Measurements from ENCODE around the gene DHX16.

The DHX16 gene

GRCh38 chr6:30691208-30691847 lies 18.5 kb upstream of the DHX16 start:
- DNase-seq = peak; percentile 83

- DNase-seq = peak; percentile 93
These were observed 17.8 kb upstream of the DHX16 start, which contains the start of gene NRM for GRCh38 chr6:30690403-30691207. Gene NRM, minus strand, starts transcription at chr6:30690984. Its CDS starts 10 bp downstream, at chr6:30690974.

- no peak for DNase-seq
These were observed 17.2 kb upstream of the DHX16 start for GRCh38 chr6:30689985-30690384.

GRCh38 chr6:30689022-30689865 lies 16.4 kb upstream of the DHX16 start:
- no peak for DNase-seq

GRCh38 chr6:30688569-30688968 lies 15.8 kb upstream of the DHX16 start:
- DNase-seq = no peak

- DNase-seq = no peak
These were observed 15.0 kb upstream of the DHX16 start for GRCh38 chr6:30687659-30688431.

- peak; percentile 97 for DNase-seq
These were observed 14.3 kb upstream of the DHX16 start for GRCh38 chr6:30686908-30687658.

GRCh38 chr6:30686009-30686907 lies 13.5 kb upstream of the DHX16 start, which contains the start of gene PPP1R18:
Gene PPP1R18, minus strand, starts transcription at chr6:30686645. Its CDS starts 627 bp downstream, at chr6:30686018.
- DNase-seq = no peak

GRCh38 chr6:30685157-30686008 lies 12.6 kb upstream of the DHX16 start:
- DNase-seq = no peak

- no peak for DNase-seq
These were observed 11.8 kb upstream of the DHX16 start for GRCh38 chr6:30684386-30685156.

- DNase-seq = no peak
These were observed 11.2 kb upstream of the DHX16 start for GRCh38 chr6:30683980-30684338.

GRCh38 chr6:30683183-30683979 lies 10.6 kb upstream of the DHX16 start:
- no peak for DNase-seq

GRCh38 chr6:30682143-30683117 lies 9.6 kb upstream of the DHX16 start:
- peak; percentile 92 for DNase-seq

- no peak for DNase-seq
These were observed 8.9 kb upstream of the DHX16 start for GRCh38 chr6:30681766-30682142.

GRCh38 chr6:30679765-30680535 lies 7.1 kb upstream of the DHX16 start:
- no peak for DNase-seq

Measured in islet precursor cell (in vitro differentiated cells).